DMS153 treated with DMSO at 0.1 percent for 48 hours (cell line): ENCODE measurements around the gene MAD2L1BP.

ENCODE experiments used
- DNase-seq: peaks from one replicate; lab custom pipeline; 2025; ENCODE audit not compliant: unreplicated experiment; lab: John Stamatoyannopoulos, UW

MAD2L1BP gene

DNA sequence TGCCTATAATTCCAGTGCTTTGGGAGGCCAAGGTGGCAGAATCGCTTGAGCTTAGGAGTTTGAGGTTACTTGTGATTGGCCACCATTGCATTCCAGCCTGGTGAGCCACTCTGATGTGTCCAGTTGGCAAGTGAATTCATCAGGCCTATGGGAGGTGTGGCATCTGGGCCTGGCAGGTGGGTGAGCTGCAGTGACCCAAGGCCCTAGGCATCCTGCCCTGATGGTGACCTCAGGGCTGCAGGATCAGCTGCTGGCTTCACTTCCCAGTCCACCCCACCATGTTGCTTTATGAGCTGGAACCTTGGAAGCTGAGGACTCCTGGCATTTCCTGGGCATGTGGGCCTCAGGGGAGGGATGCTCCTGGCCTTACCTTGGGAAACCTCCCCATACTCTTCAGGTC, 29.7 kb downstream of the MAD2L1BP start:
- no peak for DNase-seq

GRCh38 chr6:43666196-43666920, 30.7 kb downstream of the MAD2L1BP start:
- no peak for DNase-seq

DNA sequence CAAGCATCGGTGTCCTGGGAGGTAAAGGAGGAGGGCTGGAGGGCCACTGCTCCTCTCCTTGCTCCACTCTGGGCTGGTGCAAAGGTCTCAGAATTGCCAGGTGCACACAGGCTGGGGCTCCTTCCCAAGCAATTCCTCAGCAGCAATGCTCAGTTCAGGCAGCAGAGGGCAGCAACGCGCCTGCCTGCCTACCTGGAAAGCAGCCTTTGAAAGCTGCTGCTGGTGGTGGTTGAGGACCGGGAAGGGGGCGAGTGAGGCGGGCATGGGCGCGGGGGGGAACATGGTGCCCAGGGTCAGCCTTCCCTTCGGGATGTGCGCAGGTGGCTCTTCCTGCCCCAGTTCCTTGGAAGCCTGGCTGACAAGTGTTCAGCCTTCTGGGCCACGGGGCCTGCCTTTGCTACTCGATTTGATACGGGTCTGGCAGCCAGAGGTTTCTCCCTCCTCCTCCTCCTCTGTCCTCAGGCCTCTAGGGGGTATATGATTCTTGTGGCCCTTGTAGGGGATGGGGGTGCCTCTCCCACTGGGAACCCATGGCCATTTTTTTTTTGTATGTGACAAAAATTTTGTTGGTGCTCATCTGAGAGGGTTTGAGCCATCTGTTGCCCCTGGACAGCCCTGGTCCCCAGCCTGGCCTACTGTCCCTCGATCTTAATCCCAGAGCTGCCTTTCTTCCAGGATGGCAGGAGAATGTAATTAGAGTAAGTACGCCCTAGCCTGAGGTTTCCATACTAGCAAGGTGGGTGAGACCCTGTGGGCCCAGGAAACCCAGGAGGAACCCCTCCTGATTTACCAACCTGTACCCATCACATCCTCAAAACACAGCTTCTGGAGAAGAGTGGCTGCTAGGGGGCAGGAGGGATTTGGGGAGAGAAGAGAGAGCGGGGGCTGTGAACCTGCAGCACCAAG, 31.9 kb downstream of the MAD2L1BP start:
- peak; percentile 32 for DNase-seq

DNA sequence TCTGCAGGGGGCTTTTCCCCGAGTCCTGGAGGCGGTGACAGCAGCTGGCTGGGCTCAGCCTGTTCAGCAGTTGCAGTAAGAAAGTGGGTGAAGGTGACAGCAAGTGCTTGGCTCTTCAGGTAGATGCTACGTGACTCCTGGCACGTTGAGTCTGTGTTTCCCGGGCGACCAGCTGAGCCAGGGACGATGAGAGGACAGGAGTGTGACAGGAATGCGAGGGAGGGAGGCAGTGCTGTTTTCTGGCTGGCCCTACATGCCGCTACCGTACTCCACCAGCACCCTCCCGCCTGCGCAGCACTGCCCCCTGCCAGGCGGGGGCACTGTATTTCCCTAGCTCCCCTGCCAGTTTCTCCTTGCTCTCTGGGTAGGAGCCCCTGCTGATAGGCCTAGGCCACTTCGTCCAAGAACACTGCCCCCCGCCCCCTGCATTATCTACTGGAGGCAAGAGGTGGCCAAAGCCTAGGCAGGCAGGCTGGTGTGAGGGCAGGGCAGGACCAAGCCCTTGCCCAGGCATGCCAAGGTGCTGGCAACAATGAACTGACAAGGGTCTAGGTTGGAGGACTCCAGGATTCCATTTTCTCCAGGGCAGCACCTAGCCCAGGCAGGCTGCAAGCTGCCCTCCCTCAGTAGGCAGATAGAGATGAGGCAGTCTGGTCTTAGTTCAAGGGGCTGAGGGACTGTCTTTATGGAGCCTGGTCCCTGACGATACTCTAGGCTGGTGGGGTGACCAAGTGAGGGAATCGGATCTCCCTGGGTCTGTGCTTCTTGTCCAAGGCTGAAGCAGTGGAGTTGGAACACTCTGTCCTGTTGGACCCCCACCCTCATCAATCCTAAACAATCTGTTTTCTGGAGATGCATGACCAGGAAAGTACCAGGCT, 32.8 kb downstream of the MAD2L1BP start:
- peak; percentile 73 for DNase-seq

- no peak for DNase-seq
Observed at GRCh38 chr6:43669050-43669921, 33.6 kb downstream of the MAD2L1BP start.

DNA sequence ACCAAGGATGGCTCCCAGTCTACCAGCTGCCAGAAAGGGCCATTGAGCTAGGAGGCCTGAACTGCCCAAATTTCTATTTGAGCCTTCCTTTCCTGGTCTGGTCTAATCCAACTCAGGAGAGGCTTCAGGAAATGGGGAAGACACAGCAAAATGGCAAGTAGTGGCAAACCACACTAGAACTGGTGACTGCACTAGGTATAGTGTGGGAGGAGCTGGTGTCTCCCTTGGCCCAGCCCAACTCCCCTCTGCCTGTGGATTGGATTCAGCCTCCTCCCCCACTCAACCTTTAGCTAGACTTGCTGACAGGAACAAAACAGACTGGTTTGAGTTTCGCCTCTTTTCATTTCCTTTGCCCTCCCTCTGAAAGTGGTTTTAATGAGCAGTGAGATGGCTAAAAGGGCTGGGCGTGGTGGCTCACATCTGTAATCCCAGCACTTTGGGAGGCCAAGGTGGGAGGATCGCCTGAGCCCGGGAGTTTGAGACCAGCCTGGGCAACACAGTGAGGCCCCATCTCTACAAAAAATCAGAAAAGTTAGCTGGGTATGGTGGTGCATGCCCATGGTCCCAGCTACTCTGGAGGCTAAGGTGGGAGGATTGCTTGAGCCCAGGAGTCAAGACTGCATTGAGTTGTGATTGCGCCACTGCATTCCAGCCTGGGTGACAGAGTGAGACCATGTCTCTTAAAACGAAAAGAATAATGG, 34.4 kb downstream of the MAD2L1BP start:
- no peak for DNase-seq

GRCh38 chr6:43670623-43670986, 35.0 kb downstream of the MAD2L1BP start:
- DNase-seq = no peak

- no peak for DNase-seq
Observed at GRCh38 chr6:43671011-43671800, 35.6 kb downstream of the MAD2L1BP start.

DNA sequence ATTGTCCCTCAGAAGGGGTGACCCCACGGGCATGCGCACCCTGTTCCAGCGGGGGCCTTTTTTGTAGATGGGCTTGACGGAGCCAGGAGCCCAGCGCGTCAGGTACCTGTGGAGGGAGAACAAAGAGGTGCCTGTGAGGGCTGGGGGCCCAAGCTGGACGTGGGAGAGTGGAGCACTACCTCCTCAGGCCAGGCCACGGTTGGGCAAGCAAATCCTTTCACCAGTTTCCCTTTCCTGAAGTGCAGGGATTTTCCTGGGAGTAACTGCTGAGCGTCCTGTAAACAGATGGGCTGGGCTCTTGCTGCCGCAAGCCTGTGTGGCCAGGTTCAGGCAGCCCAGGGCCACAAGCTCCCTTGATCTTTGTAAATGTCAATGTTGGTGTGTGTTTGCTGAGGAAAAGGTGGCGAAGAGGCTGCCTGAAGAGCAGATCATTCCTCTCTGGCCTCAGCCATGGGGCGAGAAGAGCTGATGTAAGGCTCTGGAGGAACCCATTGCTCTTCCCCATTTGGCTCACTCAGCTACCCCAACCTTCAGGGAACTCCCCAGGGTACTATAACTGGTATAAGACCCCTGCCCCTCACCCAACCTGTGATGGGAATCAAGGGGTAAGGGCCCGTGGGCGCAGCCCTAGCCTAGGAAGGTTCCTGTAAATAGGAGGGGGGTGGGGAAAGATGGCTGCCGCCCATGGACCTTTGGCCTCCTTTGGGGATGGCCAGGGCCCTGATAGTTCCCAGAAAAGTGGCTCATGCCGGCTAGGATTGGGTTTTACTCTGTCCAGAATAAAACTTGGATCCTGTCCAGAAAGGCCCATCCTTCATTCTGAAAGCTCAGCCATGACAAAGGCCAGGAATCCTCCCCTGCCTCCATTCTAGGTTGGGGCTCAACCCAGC, 36.4 kb downstream of the MAD2L1BP start:
- no peak for DNase-seq

DNA sequence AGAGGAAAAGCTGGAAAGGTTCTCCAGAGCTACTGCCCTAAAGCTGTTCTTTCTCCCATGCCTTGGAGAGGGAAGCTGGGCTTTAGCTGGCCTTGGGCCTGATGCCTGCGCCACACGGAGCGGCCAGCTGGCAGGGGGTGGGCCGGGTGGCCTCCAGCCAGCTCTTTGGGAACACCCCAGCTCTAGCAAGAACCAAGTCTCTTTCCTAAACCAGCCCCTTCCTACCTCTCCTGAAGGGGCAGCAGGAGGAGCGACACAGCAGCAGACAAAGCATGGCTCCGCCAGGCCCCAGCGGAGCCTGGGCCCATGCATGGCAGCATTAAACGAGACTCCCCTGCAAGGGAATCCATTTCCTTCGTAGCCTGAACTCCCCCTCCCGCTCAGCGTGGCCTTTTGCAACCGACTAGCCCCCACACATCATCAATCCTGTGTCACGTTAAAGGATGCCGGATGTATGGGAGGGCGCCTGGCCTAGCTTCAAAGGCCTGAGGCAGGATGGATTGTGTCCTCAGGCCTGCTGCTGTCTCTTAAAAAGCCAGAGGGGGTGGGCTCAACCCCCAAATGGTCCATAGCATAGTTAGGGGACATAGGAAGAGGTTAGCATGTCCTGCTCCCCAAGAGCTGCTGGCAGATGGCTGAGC, 37.9 kb downstream of the MAD2L1BP start:
- DNase-seq = no peak

- no peak for DNase-seq
Observed at GRCh38 chr6:43674291-43674690, 38.7 kb downstream of the MAD2L1BP start.

DNA sequence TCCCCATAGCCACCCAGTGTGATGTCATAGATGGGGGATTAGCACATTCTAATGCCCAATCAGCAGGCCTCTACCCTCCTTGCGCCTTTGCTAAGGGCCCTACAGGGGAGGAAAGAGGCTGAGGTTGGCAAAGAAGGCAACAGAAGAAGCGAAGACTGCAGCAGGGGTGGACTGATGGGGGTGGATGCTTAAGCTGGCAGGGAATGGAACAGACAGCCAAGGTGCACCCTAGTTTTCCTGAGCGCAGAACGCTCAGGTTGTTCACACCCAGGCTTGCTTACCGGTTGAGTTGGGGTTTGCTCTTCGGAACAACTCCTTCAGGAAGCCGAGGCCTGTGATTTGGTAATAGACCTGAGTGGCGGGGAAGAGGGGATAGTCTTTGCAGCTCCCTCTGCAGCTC, 39.3 kb downstream of the MAD2L1BP start:
- DNase-seq = no peak

DNA sequence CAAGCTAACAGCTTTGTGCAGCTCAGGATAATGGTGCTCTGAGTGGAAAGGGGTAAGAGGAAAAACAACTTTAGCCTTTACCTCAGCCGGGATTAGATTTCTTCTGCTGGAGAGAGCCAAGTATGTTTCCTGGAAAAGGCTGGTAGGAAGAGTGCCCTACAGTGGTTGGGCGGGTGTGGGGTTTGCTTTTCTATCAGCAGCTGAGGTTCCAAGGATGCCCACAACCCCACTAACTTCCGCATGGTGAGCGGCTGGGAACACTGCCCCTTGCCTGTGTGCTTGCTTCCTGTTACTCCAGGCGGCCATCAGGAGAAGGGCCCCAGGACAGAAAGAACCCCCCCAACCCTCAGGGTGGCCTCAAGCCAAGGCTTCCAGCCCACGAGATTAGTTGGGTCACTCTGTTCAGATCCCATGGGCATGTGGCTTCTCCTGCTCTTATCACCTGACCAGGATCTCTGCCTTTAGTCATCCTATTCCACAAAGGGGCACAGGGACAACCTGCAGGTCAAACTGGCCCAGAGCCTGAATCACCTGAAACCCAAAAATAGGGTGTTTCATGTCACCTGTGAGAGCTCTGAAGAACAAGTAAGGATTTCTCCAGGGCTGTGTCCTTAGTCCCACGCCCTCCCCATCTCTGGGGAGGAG, 41.4 kb downstream of the MAD2L1BP start:
- DNase-seq = no peak

DNA sequence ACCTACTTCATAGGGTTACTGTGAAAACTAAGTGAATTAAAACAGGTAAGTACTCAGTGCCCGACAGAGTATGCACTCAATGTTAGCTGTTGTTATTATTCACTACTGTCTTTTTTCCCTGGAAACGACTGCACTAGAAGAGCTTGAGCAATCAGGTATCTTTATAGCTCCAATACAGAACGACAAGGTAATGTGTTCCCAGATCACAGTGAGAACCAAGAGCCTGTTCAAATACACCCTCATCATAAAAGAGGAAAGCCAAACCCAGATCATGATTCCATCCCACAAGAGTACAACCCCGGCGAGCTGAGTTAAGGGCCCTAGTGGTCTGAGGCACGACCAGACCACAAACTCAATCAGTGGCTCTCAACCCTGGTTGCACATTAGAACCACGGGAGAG, 42.1 kb downstream of the MAD2L1BP start:
- DNase-seq = no peak

DNA sequence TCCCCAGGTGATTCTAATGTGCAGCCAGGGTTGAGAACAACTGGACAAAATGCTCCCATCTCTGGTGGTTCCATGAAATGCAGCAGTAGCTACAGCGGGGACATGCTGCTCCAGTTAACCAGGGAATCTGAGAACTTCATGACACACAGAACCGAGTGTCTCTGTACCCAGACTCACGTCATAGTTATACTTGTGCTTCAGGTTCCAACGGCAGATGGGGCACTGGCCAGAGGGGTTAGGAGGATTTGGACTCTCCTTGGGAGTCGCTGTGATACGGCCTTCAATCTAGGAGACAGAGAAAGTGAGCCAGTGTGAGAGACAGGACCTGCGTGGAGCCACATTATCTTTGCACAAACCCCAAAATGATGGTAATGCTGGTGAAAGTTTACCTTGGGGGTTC, 42.7 kb downstream of the MAD2L1BP start:
- no peak for DNase-seq

DNA sequence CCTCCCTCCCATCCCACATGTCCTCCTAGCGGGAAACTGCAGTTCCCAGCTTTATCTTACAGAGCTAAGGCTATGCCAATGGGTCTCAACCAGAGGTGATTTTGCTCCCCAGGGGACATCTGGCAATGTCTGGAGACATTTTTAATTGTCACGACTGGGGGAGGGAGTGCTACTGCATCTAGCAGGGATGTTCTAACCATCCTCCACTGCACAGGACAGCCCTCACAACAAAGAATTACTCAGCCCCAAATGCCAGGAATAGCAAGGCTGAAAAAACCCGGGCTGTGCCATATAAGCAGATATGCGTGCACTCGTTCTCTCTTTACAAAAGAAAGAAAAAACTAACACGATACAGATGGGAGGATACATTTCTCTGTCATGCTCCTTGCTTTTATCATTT, 43.4 kb downstream of the MAD2L1BP start:
- no peak for DNase-seq
